ENCODE results near the gene FGF22. TPM values are rescaled to one million over a fixed set of nuclear protein-coding genes. Genes with fewer than 3 reads are reported as not detected.

FGF22 gene
- total RNA-seq, 4 donors from 2014 or later: 0.38 to 1.6 TPM; not detected in 2

GRCh38 chr19:680287-681028 lies 40.8 kb downstream of the FGF22 start:
- peak; percentile 97 for DNase-seq
- Histone ChIP-seq H3K4me3 (peak overlapping the region; percentile 57 to 95 (median 92)), H3K9me3 (no peaks in the 10 kb centered on the region), H3K27ac (peak overlapping the region; percentile 91 to 98 (median 96)), H3K36me3 (no peaks in the 10 kb centered on the region), H3K4me1 (peaks cover 33 to 57% (median 36%) of the 10 kb centered on the region in 3 donors), H3K27me3 (peaks cover 0 to 24% (median 0%) of the 10 kb centered on the region in 4 donors)
- intact Hi-C loops (cut with DNase I): no loop called here
- 0% methylated on average over 4 to 7 of the region's 70 CpGs for WGBS, 2 donors
- TF ChIP-seq CTCF (IDR thresholded peaks at IDR 0.05) (peak; percentile 14 to 58 (median 49)), POLR2A (IDR thresholded peaks at IDR 0.05) (peak in 2 of 4 donors; percentile 92 to 93)

GRCh38 chr19:681029-682019 lies 41.6 kb downstream of the FGF22 start:
- intact Hi-C loops (cut with DNase I): no loop called here

GRCh38 chr19:682678-683320 lies 43.1 kb downstream of the FGF22 start:
- no peak overlapping the region for H3K27ac ChIP-seq
- no peaks in the 10 kb centered on the region for H3K36me3 ChIP-seq
- no peak for DNase-seq
- no peak for TF ChIP-seq POLR2A (IDR thresholded peaks at IDR 0.05)
- no peak for TF ChIP-seq CTCF (IDR thresholded peaks at IDR 0.05)
- WGBS, 2 donors: 38 to 60% methylated on average over 1 to 5 of the region's 25 CpGs
- intact Hi-C loops (cut with DNase I): no loop called here
- H3K4me1 ChIP-seq: peaks cover 13 to 33% (median 18%) of the 10 kb centered on the region in 3 donors
- no peaks in the 10 kb centered on the region for H3K9me3 ChIP-seq
- H3K27me3 ChIP-seq: peaks cover 0 to 2% (median 0%) of the 10 kb centered on the region in 4 donors
- H3K4me3 ChIP-seq: no peak overlapping the region

More at GRCh38 chr19:681029-682019, 41.6 kb downstream of the FGF22 start:
- Histone ChIP-seq H3K27me3 (peaks cover 0 to 17% (median 0%) of the 10 kb centered on the region in 4 donors), H3K4me1 (peaks cover 27 to 48% (median 31%) of the 10 kb centered on the region in 3 donors), H3K9me3 (no peaks in the 10 kb centered on the region), H3K4me3 (peak overlapping the region; percentile 27 to 95 (median 74)), H3K27ac (peak overlapping the region; percentile 91 to 98 (median 96)), H3K36me3 (no peaks in the 10 kb centered on the region)
- DNase-seq: no peak
- TF ChIP-seq CTCF (IDR thresholded peaks at IDR 0.05) (no peak), POLR2A (IDR thresholded peaks at IDR 0.05) (no peak)
- WGBS, 2 donors: 47 to 60% methylated on average over 8 to 17 of the region's 54 CpGs

- H3K27ac ChIP-seq: no peak overlapping the region
- 76 to 87% methylated on average over 5 to 13 of the region's 31 CpGs for WGBS, 2 donors
- TF ChIP-seq CTCF (IDR thresholded peaks at IDR 0.05) (no peak), POLR2A (IDR thresholded peaks at IDR 0.05) (no peak)
- H3K27me3 ChIP-seq: no peaks in the 10 kb centered on the region
- peaks cover 0 to 10% (median 3%) of the 10 kb centered on the region in 3 donors for H3K4me1 ChIP-seq
- no peak overlapping the region for H3K4me3 ChIP-seq
- intact Hi-C loops (cut with DNase I): no loop called here
- no peaks in the 10 kb centered on the region for H3K9me3 ChIP-seq
- DNase-seq: no peak
- H3K36me3 ChIP-seq: no peaks in the 10 kb centered on the region
Measured at GRCh38 chr19:685454-685931, 45.8 kb downstream of the FGF22 start.

All from esophagus squamous epithelium (tissue), 5 donors.